ENCODE data around the gene EXO1.

DNA sequence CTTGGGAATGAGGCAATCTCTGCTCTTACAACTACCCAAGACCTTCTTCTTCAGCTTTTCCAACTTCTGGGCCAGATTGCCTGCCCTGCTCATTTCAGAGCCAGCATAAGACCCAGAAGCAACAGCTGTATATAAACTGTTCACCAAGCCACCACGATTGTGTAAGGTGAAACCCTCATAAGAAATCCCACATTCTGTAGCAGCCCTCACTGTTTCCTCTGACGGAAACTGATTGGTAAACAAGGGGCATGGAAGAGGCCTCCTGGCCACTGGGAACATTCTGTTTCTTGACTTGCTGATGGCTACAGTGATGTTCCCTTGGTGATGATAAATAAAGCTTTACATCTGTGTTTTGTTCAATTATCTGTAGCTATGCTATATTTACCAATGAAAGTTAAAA lies 39.7 kb upstream of the EXO1 start:
- TF ChIP-seq YY1 (IDR thresholded peaks at IDR 0.05; ENCODE audit: insufficient read depth, insufficient read length) (no peak), ZNF274 (IDR thresholded peaks at IDR 0.05; ENCODE audit: low read depth, low read length) (no peak), SUZ12 (IDR thresholded peaks at IDR 0.05; ENCODE audit: extremely low read depth, insufficient read depth, insufficient read length) (no peak)

Data from NT2/D1 (cell line).